GM19023 (cell line): Measurements from ENCODE around the gene KCNJ1.
A peak's percentile ranks its signal among the peaks of the same experiment; 100 is the strongest.

Experiments
- ATAC-seq: cut with Tn5 transposase; IDR thresholded peaks from one replicate; pipeline ENCODE4 v1.9.1; 2021; ENCODE audit warnings: mild to moderate bottlenecking, moderate library complexity; ENCODE audit not compliant: unreplicated experiment

The KCNJ1 gene

DNA sequence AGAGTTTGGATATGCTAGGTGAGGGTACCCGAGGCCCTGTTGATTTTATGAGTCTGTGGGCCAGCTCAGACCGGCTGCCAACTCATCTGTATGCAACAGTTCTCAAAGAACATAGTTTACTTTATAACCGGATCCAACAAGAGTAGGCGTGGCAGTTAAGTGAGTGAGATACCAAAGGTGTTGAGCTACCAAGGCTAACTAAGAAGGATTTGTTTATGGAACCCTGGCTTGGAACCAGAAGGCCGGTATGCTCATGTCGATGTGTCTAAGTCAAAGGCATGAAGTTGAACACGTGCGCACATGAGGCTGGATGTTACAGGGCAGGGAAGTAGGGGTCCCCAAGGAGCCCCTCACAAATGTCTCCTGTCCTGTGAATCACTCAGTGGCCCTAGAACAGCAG lies at the start of gene KCNJ1:
TSS of gene KCNJ1 (minus strand) at position 20 of the 400 bp plus-strand sequence. CDS start 27,053 bp downstream, outside the sequence.
- ATAC-seq, result no peak

DNA sequence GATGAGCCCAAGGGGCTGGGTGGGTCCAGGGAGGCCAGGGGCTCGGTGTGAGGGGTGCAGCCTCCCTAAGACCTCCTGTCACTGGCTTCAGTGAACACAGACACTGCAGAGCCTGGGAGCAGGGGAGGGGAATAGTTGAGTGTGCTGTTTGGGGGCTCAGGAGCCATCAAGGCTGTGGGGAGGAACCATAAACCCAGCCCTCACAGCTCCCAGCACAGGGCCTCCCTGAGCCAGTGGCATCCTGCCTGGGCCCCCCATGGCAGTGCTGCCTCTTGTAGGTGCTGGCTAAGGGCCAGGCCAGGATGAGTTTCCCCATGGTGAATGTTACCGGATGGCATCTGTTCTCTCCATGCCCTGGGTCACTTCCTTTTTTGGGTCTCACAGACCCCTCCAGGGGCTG lies 49.6 kb upstream of the KCNJ1 start:
- no peak for ATAC-seq

GRCh38 chr11:128916037-128916572 lies 49.0 kb upstream of the KCNJ1 start:
- no peak for ATAC-seq

GRCh38 chr11:128915149-128915521 lies 48.0 kb upstream of the KCNJ1 start:
- no peak for ATAC-seq

GRCh38 chr11:128914216-128915148 lies 47.4 kb upstream of the KCNJ1 start:
- ATAC-seq, result no peak

- ATAC-seq, result no peak
These were observed 46.7 kb upstream of the KCNJ1 start for GRCh38 chr11:128913806-128914205.

GRCh38 chr11:128911701-128912100 lies 44.6 kb upstream of the KCNJ1 start:
- ATAC-seq, result no peak

DNA sequence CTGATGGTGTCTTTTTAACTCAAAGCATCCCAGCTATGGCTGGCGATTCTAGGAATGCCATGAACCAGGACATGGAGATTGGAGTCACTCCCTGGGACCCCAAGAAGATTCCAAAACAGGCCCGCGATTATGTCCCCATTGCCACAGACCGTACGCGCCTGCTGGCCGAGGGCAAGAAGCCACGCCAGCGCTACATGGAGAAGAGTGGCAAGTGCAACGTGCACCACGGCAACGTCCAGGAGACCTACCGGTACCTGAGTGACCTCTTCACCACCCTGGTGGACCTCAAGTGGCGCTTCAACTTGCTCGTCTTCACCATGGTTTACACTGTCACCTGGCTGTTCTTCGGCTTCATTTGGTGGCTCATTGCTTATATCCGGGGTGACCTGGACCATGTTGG lies 44.1 kb upstream of the KCNJ1 start:
- no peak for ATAC-seq

DNA sequence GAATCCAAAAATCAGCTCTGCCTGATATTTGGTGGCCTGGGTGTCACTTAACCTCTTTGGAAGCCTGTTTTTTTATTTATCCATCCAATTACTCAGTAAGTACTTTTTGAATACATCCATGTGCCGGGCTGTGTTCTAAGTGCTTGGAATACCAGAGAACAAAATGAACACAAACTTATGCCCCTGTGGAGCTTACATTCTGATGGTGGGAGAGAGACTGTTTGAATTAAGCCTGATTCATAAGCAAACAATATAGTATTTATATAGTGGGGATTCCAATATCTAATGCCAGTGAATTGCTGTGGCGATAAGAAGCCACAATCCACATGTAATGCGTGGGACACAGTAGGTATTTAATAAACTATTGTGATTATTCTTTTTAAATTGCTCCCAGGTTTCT lies 43.5 kb upstream of the KCNJ1 start:
- no peak for ATAC-seq

- ATAC-seq, result no peak
These were observed 42.5 kb upstream of the KCNJ1 start for GRCh38 chr11:128909438-128910125.

DNA sequence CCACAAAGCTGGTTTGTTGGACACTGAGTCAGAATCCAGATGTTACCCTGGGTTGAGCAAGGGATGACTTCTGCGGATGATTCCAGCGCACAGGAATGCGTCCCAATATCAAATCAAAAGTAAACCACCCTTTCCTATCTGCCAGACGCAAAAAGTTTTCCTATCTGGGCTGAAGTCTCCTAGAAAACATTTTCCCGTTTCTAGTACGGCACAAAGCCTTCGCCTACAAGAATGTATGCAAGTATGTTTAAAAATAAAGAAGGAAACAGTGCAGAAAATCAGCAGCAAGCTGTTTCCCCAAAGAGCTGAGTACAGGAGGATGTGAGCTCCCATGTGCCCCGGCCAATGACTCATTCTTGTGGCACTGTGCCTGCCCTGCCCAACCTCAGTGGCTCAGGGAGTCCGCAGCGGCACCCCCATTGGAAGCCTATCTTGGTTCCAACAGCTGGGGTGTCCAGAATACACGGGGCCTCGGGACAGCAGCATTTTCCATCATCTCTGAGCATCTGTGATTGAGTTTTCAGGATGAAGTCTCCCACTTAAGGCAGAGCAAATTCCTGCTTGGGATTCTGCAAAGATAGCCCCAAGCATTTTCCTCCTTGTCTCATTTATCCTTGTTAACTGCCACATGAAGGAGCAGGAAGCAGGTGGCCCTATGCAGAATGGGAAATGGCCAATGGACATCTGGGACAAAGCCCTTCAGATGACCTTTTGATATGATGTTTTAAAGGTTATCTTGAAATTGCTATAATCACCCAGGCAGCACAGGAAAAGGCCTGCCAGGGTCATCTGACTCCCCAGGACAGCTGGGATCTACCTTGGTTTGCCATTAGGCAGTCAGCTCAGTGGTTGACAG lies 41.5 kb upstream of the KCNJ1 start:
- no peak for ATAC-seq

- ATAC-seq, result no peak
These were observed 40.5 kb upstream of the KCNJ1 start for GRCh38 chr11:128907585-128907984.

DNA sequence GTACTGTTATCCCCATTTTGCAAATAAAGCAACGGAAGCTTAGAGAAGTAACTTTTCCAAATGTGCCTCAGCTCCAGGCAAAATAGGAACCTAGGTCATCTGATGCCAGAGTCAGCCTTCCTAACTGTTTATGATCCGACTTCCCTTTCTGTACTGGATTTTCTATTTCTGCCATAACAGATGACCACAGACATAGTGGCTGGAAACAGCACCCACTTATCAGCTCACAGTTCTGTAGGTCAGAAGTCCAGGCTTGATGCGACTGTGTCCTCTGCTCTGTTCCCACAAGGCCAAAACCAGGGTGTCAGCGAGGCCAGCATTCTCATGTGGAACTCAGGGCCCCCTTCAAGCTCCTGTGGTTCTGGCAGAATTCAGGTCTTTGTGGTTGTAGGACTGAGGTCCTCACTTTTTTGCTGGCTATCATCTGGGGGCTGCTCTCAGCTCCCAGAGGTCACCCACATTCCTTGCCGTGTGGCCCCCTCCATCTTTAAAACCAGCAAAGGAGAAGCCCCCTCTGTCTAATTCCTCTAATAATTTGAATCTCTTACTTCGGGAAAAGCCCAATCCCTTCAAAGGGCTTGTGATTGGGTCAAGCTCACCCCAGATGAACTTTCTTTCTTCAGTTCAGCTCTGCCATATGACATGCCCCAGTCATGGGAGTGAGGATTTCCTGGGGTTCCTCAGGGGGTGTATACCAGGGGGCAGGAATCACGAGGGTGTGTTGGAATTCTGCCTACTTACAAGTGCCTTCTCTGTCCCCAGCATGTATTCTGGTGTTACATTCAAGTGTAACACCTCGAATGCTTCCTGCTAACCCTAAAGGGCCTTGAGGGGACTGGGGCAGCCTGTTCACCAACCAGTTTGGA lies 39.3 kb upstream of the KCNJ1 start:
- no peak for ATAC-seq

DNA sequence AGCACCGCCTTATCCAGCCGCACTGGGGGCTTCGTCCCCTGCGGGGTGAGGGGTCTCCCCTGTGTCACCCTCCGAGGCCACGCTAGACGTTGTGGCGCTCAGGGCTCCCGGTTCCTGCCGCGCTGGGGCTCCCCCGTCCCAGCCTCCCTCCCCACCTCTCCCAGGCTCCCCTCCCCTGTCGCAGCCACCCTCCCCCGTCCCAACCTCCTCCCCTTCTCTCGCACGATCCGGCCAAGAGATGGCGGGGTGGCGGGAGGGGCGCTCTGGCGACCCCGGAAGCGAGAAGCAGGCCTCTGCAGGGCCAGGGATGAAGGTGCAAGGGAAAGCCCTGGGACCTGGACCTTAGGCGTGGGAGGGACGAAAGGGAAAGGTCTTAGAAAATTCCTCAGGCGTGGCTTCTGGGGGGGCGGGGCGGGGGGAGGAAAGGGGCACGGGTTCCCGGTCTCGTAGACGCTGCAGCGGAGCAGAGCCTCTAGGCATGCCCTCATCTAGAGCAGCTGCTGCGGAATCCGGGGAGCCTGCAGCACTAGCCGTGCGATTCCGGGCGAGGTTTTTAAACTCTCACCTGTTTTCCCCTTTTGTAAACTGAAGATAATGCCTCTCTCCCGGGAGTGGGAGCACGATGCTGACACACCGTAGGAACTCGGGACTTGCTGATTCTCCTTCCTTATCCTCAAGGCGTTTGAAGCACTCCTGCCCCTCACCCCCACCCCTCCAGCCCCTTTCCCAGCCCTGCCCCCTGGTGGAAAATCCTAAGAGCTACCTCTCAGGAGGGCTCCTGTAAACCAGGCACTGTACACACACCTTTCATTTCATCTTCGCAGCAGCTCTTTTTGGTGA lies 38.5 kb upstream of the KCNJ1 start:
- ATAC-seq, result peak; percentile 40

- ATAC-seq, result peak; percentile 36
These were observed 37.7 kb upstream of the KCNJ1 start for GRCh38 chr11:128904656-128905344.

GRCh38 chr11:128904303-128904655 lies 37.2 kb upstream of the KCNJ1 start:
- ATAC-seq, result no peak

DNA sequence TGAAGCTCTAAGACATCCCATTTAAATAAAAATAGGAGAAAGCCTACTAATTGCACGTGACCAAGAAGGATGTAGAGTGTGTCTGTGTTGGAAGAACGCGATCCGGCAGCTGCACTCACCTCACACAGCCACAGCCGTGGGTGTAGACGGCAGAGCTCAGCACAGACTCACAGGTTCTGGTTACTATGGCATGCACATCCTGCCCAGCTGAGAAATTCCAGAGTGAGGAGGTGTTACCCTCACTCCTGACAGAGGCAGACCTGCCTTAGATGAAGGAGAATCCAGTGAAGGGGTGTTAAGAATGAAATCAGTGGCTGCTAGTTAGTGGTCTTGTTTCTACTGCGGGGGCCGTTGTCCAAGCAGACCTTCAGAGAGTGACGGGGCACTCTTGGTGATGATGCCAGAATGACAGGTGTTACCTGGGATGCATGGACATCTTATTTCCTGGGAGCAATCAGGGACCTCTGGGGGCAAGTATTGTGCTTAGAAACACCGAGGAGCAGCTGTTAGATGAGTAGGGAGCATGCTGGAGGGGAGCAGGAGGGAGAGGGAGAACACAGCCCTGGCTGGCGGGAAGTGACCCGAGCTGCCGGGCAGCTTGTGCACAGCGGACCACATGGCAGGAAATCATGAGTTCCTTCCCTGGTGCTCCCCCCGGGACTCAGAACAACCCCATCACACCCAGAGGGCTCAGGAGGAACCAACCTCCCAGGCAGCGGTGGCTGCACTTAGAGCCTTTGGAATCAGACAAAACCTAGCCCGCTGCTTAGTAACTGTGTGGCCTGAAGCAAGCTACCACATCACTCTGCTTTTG lies 36.4 kb upstream of the KCNJ1 start:
- no peak for ATAC-seq
